Measurements from ENCODE around the gene HCCS.

- TF ChIP-seq CTCF (IDR thresholded peaks at IDR 0.05), result no peak
- TF ChIP-seq EP300 (IDR thresholded peaks at IDR 0.05), result no peak
- no peak for TF ChIP-seq POLR2A (IDR thresholded peaks at IDR 0.05)
- no peak for TF ChIP-seq POLR2AphosphoS5 (IDR thresholded peaks at IDR 0.05)
Observed at GRCh38 chrX:11111947-11112346, 815 bp downstream of the HCCS start.

Data from stomach (tissue), 4 donors.